CD1c-positive myeloid dendritic cell (primary cell): ENCODE measurements around the gene CHRND.

Experiments
- DNase-seq: peaks from one replicate; pipeline ENCODE4 v3.0.0-alpha.2; 2016; ENCODE audit errors: extremely low spot score

CHRND gene

DNA sequence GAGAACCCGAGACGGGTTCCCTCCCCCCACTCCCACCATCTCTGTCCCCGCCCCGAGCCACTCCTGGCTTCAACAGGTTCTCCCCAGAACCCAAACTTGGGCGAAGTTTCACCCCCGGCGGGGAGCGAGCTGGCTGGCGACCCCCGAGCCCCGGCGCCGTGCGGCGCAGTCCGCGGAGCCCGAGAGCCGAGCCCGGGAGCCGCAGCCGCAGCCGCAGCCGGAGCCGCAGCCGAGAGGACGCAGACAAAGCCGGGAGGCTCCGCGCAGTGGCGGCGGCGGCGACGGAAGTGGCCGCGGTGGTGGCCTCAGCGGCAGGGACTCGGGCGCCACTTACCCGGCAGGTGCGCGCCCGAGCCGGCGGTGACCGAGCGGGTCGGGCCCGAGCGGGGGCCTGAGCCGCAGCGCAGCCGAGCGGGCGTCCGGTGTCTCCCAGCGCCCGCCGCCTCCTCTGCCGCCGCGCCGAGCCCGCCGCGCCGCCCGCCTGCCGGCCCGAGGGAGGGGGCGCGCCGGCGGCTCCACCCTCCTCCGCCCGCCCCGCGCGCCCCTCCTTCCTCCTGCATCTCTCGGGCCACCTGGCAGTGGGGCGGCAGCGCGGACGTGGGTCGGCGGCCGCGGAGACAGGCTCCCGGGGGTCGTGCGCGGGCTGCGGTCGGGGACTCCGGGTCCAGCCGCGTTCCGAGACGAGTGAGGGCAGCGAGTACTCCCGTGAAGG lies 38.4 kb upstream of the CHRND start, which contains the start of gene ECEL1:
ECEL1 (minus strand) TSS at position 450 of the 712 bp plus-strand sequence. CDS start 1,181 bp downstream, outside the sequence.
- DNase-seq: no peak

DNA sequence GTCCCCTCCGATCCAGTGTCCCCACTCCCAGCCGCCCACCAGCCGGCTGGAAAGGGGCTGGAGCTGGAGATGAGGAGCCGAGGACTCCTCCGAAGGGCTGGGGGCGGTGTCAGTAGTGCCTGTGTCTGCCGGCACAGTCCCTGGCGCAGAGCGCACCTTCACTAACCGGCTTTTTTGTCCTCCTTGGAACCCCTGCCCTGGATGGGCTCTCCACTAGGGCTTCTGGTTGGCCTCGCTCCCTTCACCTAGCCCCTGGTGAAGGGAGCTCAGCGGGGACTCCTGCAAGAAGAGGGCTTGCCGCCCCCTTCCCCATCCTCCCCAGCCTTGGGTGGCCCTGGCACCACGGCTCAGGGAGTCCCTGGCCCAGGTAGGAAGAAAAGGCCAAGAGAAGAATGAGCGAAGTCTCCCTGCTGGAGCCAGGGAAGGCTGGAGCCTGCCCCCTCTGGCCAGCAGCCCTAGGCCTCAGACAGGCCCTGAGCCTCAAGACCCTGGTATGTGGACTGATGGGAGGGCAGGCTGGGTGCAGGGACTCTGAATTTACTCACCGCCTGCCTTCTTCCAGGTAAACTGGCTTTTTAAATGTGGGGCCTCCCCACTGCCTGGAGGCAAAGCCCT lies 37.8 kb upstream of the CHRND start:
- DNase-seq: no peak

DNA sequence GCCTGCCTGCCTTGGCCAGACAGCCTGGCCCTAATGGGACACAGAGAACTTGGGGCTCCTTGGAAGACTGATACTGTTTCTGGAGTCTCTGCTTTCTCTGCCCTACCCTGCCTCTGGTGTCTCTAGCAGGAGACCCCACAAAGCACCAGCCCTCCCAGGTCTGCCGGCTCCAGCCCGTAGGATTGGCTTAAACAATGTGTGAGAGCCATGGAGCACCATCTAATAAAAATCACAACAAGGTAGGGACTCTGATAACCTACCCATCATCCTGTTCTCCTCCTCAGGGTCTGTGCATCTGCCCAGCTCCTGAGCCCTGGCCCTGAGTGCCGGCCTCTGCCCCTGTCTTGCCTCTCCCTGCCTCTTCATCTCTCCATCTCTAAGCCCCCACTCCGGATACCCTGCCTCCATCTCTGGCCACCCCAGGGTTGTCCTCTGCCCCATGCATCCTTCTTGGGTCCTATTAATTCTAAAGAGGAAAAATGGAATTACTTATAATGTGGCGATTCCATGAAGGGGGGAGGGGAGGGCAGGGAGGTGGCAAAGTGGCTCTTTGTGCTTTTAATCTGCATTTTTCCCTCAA lies 37.1 kb upstream of the CHRND start:
- DNase-seq: no peak

DNA sequence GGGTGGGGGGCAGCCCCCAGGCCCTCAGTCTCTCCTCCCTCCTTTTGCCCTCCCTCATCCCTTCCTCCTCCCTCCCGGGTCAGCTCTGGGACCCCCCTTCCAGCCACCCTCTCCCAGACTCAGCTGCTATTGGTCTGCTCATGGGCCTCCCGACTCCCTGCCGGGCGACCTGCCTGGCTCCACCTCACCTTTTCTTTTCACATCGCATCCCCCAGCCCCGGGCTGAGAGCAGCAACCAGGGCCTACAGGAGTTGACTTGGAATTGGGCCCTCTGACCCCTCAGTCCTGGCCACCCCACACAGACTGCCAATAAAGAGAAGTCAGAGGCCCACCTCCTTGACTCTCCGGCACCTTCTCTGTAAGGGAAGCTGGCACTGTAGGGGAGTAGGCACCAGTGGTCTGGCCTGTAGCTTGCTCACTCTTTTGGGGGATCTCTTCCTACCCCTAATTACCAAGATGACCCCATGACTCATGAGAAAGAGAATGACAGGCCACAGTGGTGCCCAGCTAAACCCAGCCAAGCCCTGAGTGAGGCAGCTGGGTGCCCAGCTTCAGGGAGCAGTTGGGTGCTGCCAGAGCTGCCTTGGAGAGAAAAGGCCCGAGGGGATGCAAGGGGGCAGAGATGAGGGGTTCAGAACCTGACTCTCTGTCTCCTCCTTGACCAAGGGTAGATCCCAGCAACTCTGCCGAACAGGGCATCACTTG lies 36.3 kb upstream of the CHRND start:
- DNase-seq: no peak

DNA sequence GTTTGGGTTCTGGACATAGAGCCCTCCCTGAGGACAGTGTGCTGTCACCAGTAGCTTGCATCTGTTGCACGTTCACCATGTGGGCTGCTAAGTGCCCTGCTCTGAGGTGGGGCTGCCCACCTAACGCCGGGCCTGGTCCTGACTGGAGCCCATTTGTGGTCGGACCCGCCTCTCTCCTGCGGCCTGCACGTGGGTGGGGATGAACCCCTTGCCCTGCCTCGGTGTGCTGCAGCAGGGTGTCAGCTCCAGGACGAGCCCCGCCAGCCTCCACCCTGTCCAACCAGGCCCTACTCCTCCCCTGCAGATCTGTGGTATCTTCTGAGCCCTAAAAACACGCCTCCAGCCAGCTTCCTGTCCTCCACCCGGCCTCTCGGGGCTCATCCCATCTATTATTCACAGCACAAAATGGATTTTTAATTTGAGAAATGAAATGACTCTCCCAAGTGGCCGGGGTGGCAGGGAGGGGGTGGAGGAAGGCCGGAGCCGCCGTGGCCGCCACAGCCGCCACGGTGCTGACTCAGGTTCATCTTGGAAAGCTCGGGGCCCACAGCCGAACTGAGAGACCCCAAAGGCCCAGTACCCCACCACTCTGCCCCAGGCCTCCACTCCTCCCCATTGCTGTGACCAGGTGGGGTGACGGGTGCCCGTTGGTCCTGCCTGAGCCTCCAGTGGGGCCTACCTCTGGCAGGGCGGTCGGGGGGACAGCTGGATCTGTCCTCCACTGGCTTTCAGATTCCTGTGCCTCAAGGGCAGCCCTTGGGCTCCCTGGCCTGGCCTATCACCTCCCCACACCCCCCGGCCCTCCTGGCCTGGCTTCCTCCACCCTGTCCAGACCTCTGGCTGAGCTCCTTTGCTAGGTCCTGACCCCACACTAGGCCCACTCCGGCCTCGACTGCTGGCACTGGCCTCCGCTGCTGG lies 35.5 kb upstream of the CHRND start:
- DNase-seq: no peak

DNA sequence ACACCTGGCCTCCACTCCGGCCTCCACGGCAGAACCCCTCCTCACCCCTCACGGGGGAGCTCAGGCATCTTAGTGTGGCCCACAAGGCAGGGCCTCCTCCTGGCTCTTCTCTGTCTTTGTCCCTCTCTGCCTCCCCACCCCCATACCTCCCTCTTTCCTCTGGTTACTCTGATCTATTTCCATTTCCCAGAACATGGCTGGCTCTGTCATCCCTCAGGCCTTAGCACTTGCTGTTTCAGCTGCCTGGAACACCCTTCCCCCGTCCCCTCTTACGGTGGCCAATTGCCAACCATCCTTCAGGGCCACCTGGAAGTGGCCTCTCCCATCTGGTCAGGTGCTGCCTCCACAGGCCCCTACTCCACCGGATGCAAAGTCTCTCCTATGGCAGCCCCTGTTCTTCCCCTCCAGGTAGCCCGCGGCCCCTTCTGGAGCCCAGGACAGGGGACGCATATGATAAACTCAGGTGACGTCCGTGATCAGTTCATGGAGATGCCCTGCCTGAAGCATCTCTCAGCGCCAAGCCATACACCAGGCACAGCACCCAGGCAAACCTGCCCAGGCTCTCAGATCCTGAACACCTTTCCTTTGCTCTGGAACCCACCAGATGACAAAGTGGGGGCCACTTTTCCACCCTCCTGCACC lies 34.7 kb upstream of the CHRND start:
- no peak for DNase-seq

DNA sequence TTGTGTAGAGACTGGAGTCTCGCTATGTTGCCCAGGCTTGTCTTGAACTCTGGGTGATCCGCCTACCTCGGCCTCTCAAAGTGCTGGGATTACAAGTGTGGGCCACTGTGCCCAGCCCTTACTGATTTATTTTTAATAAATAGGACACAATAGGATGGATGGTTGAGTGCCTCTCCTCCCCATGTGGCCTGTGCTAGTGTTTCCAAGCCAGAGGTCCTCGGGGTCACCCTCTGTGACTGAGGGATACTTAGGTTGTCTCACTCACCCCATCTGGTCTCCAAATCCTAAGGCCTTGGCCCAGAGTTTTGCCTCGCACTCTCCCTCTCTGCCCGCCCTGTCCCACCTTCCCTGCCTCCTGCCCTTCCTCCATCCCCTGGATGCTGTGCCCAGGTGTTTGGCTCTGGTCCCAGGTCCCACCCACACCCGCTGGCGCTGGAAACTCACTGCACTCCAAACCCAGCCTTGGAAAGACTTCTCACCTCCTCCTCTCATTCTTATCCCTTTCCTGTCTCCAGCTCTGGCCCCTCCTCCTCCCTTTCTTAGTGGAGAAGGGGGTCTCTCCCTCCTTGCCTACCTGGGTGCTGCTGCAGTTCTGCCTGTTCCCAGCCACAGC lies 33.6 kb upstream of the CHRND start:
- no peak for DNase-seq

DNA sequence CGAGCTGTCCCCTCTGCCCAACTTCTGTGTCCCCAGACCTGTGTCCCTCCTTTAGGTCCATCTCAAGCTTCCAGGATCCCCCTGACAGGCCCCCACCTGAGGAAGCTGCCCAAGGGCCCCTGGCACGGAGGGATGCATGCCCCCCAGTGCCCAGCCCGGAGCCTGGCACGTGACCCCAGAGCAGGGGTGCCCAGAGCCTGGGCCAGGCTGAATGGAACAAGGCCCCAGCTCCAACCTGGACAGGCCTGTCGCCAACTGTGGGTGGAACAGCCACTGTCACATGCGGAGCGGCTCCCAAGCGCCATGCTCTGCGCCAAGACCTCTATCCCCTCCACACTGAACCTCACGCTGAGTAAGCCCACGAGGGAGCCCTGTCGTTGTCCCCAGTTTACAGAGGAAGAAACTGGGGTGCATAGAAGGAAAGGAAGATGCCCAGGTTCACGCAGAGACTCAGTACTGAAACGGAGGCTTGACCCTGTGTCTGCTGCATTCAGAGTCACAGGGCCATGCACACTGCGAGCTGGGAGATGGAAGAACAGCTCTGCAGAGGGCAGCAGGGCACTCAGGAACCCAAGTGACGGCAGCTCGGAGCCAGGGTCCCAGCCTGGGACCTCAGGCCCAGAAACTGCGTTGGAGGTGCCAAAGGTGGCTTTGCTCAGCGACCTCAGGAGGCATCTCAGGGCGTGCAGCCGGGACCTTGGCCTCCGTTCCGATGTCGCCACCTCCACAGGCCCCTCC lies 32.8 kb upstream of the CHRND start:
- DNase-seq: no peak

DNA sequence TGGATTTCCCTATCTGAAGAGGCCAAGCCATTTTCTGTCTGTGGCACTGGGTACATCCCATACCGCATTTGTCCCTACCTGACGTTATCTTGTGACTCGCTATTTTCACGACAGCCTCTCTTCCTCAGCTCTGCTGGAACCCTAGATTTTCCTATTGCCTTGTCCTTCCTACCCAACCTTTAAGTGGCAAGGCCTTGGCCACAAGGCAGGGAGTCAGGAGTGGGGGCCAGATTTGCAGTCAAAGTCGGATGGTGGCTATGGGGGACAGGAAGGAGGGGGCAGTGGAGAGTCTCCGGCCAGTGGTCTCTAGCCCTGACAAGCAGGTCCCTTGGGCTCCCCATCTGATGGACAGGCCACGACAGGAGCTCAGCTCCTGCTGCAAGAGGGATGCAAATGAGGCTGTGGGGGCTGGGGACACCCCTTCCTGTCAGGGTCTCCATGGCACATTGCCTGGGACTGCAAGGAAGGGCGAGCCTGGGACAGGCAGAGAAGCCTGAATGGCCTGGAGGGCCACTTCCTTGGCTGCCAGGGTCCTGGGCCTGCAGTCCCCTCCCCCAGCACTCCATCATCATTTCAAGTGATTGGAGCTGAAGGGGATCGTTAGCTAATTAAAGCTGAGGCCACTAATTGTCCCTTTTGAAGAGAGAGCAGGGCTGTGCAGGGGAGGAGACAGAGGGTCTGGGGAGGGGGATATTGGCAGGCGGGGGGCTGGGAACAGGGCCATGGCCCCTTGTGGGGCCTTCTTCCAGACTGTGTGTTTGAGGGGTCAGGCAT lies 32.1 kb upstream of the CHRND start:
- no peak for DNase-seq

DNA sequence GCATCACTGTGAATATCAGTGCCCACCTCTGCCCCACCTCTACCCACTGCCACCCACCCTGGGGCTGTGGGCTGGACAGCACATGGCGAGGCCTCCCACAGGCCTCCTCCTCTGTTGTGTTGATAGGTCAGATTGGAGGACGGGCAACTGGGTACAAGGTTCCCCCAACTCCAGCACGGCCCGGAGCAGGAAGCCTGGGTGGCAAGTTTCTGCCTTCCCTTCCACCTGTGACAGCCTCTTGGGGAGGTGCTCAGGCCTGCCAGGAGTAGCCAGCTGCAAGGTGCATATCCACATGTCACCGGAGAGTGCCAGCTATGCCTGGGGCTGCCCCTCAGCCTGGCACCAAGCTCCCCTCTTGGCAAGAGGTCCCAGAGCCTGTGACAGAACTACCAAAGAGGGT lies 31.4 kb upstream of the CHRND start:
- no peak for DNase-seq

DNA sequence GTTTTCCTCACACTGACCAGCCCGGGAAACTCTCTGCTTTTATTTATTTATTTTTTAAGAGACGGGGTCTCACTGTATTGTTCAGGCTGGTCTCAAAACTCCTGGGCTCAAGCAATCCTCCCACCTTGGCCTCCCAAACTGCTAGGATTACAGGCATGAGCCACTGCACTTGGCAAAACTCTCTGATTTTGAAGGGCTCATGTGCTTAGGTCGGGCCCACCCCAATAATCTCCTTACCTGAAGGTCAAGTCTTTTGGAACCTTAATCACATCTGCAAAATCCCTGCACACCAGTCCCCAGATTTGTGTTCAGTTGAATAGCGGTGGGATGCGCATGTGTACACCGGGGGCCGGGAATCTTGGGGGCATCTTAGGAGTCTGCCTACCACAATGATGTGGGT lies 30.7 kb upstream of the CHRND start:
- DNase-seq: no peak

DNA sequence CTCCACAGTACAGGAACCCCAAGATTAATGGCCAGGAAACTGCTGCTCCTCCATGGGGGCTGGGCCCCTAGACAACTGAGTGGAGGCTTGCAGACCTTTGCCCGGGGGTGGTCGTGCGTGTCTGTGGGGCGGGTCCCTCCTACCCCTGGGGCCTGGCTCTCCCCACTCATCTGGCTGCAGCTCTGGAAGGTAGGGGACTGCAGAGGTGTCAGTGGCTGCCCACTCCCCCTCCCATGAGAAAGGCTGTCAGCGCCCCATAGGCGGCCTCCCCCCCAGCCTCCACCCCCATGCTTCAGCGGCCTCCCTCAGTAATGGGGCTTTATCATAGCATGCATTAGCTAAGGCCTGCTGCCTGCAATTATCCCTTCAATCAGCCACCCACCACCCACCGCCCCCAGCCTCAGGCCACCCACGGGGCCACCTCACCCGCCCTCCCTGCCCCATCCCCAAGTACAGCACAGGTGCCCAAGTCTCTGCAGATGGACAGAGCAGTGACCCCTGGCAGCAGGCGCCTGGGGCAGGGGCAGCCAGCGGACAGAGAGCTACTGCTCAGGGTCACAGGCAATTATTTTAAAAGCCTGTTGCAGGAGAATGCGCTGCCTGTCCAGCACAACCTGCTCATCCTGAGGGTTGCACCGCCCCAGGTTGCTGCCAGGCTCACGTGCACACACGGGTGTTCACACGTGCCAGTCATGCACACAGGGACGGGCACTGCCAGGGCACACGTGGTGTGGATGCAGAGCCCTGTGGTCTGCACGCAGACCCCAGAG lies 29.3 kb upstream of the CHRND start:
- DNase-seq: no peak

DNA sequence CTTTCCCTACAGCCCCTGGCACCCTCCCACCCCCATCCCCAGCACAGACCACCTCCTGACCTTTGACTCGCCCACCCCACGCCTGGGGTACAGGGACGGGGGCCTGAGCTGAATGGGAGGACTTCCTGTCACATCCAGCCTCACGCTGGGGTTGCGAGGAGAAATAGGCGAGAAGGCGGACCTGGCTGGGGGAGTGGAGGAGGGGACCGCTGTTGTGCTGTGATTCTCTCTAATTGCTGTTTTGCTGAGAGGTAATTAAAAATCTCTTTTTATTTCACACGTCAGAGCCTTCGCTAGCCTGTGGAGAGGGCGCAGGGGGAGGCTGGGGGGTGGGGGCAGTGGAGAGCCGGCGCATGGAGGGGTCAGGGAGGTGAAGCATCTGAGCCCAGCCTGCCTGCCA lies 28.6 kb upstream of the CHRND start:
- no peak for DNase-seq

DNA sequence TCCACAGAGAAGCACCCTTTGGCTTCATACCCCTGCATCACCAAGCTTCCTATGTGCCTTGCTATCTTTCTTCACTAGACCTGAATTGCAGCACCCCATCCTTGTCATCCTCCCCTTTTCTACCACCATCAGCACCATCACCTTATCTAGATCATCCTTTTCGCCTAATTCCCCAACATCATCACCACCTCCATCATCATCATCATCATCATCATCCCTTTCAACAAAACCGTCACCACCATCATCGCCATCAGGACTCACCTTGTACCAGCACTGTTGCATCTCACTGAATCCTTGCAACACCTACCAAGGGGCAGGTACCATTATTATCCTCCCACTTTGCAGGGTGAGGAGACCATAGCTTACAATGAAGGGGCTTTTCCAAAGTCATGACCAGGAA lies 27.5 kb upstream of the CHRND start:
- DNase-seq: no peak

DNA sequence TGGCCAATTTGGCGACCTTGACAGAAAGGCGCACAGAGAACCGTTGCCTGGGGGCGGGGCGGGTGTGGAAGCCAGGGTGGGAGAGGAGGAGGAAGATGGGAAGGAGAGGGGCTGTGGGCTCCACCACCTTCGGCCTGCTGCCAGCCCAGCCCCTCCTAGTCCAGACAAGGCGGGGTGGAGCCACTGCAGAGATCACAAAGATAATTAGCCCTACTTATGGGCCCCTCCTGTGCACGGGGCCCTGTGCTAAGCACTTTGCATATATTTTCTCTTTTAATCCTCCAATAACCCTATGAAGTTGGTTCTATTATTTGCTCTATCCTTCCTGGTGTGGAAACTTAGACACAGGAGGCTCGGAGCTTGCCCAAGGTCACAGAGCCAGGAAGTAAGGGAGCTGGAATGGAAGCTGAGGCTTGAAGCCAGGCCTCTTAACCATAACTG lies 24.6 kb upstream of the CHRND start:
- DNase-seq: no peak

DNA sequence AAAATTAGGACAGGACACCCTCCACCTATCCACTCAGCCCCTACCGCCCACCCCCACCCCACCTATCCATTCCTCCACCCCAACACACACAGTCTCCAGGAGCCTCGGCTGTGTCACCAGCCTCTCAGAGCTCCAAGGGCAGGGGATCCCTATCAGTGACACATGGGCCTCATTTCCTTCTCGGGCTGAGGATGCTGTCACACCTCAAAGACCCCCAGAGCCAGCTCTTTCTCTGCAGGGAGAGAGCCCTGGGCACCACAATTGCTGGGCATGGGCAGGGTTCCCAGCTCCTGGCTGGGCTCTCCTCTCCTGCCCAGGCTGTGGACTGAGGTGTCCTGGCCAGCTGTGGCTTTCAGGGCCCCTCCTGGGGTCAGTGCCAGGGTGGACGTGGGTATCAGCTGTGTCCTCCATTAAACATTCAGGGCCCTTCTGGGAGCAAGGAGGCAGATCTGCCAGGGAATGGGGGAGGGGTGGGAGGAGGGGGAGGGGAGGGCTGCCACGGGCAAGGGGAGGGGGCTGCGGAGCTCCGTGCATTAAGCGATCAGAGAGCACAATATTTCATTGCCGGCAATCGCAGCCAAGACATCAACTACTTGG lies 24.1 kb upstream of the CHRND start:
- no peak for DNase-seq

DNA sequence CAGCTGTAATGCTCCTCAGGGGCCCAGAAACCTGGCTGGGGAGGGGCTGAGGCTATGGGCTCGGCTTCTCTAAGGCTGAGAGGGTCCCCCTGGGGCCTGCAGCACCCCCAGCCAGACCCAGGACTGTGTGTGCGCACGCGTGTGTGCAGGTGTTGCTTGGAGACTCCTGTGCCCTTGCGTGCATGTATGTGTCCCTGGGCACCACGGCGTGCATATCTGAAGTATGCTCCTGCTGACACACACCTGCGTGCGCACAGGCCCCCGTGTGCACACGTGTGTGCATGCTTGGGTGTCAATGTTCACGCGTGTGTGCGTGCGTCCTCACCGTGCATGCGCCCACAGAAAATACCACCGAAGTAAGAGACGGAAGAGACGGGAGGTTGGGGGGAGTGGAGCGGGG lies 23.4 kb upstream of the CHRND start:
- peak; percentile 2 for DNase-seq
